Thoracic aorta endothelial cell (primary cell): ENCODE results near the gene LHPP. TPM values are rescaled to one million over a fixed set of nuclear protein-coding genes. Genes with fewer than 3 reads are reported as not detected.

Experiments used
- total RNA-seq: library from RNA; depleted of rRNA; stranded (reverse); fragments of >200 nt; gene quantifications from 2 replicates; pipeline ENCODE4 v1.2.3, GENCODE V29; 2012

Gene LHPP, protein sequence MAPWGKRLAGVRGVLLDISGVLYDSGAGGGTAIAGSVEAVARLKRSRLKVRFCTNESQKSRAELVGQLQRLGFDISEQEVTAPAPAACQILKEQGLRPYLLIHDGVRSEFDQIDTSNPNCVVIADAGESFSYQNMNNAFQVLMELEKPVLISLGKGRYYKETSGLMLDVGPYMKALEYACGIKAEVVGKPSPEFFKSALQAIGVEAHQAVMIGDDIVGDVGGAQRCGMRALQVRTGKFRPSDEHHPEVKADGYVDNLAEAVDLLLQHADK
- 4.5 and 5.1 TPM in 2 replicates for total RNA-seq

DNA sequence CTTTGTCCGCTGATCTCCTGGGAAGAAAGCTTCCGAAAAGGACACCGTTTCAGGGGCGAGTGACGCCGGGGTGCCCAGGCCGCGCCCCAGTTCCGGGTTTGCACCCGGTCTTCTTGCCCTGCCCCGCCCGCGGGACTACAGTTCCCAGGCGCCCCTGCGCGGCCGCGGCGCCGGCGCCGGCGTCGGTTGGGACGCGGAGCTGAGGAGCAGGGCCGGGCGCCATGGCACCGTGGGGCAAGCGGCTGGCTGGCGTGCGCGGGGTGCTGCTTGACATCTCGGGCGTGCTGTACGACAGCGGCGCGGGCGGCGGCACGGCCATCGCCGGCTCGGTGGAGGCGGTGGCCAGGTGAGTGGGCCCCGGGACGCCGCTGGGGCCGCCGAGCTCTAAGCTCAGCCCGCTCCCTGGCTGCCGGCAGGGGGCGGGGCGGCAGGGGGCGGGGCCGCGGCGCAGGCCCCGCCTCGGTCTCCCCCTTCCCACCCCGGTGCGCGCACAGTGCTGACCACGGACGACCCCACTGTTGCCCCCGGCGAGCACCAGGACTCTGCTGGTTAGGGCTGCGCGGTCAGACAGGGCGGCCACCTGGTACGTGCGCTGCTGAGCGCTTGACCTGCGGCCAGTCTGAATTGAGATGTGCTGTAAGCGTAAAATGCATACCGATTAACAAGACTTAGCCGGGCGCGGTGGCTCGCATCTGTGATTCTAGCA lies at the start of gene LHPP:
TSS of gene LHPP (plus strand) at position 182 of the 706 bp plus-strand sequence. CDS start at position 222, 40 bp downstream.

DNA sequence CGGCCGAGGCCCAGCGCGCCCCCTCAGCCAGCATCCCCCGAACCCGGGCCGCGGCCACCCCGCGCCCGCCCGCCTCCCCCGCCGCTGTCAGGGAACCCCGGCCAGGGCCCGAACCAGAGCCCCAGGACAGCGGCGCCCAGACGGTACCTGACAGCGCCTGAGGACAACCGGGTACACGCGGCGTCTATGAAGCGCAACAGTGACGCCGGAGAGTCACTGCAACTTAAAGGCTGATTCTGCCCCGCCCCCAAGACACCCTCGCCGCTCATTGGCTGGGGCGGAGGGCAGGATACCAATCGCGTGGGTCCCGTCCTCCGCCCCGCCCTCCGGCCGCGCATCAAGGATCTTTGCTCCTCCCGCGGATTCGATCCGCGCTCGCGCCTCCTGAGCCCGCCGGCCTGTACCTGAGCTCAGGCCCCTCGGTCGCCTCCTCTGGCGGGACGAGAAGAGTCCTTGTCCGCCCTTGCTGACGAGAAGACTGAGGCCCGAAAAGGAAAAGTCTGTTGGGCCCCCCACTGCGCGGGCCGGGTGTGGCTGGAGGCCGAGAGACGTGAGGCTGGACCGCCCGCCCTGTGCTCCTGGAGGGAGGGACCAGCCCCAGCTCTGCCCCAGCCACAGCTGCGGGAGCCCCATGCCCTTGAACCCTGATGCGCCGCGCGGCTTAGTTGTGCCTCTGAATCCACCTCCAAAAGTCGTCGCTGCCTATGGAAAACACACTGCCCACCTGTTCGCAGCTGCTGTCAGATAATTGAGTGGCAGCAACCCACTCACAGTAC lies 42.7 kb upstream of the LHPP start, which contains the start of gene OAT:
TSS of gene OAT (minus strand) at position 198 of the 776 bp plus-strand sequence. CDS start 6,752 bp downstream, outside the sequence.

DNA sequence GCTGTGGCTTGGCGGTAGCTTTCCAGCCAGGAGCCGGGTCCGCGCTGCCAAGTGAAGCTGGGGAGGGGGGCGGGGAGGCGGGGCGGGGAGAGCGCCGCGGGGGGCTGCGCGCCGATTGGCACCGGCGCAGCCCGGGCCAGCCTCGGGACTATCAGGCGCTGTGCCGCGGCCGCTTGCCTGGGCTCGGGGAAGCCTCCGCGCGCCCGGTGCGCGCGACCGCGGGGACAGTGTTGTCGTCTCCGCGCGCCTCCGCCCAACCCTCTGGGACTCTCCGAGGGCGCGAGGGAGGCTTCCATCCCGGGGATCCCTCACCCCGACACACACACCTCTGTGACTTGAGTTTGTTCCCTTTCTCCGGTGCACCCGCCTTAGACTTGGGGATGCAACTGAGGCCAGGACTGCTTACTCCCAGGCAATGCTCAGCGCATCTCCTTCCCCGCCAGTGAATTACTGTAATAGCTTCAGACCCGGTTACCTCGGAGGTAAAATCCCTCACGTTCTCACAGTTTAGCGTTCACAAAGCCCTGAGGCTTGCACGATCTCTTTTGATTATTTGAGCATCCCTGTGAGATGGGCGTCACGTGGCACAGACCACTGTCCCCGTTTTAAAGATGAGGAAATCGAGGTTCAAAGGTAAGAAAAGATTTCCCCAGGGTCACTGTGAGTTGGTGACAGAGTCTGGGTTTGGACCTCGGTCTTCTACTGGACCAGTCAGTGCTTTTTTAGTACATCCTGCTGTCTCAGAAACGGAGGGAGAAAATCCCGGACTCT lies 11.4 kb upstream of the LHPP start, which contains the start of gene NKX1-2:
TSS of gene NKX1-2 (minus strand) at position 24 of the 771 bp plus-strand sequence. CDS start 92 bp downstream, outside the sequence.

Other genes with a start within 250 kb of the LHPP start
- 155 and 163 TPM in 2 replicates for gene OAT, start 42.9 kb upstream of the LHPP start, total RNA-seq
- not detected in 2 replicates for gene NKX1-2, start 11.8 kb upstream of the LHPP start, total RNA-seq